BE2C (cell line): ENCODE measurements around the gene MMEL1.

ENCODE experiments used
- DNase-seq: peaks from one replicate; pipeline ENCODE4 v3.0.0-alpha.2; 2020
- H3K27me3 ChIP-seq: fragments of 250-450 bp; sonication (Bioruptor Pico); 2 replicates; pipeline ENCODE4 v1.5.1; 2020; ENCODE audit warnings: mild to moderate bottlenecking
- H3K36me3 ChIP-seq: fragments of 250-450 bp; sonication (Bioruptor Pico); 2 replicates; pipeline ENCODE4 v1.5.1; 2020; ENCODE audit warnings: mild to moderate bottlenecking
- H3K4me1 ChIP-seq: fragments of 250-450 bp; sonication (Bioruptor Pico); 2 replicates; pipeline ENCODE4 v1.5.1; 2020
- H3K4me3 ChIP-seq: 2 replicates; pipeline ENCODE4 v1.5.1; 2011; ENCODE audit warnings: low read depth, low read length
- H3K9me3 ChIP-seq: fragments of 250-450 bp; sonication (Bioruptor Pico); 2 replicates; pipeline ENCODE4 v1.5.1; 2020
- CTCF ChIP-seq: IDR thresholded peaks from 2 replicates; pipeline ENCODE4 v1.5.1; 2012; ENCODE audit warnings: mild to moderate bottlenecking, low read depth, low read length

Gene MMEL1

GRCh38 chr1:2598329-2598931 lies 34.4 kb downstream of the MMEL1 start:
- TF ChIP-seq CTCF, result no peak
- H3K36me3 ChIP-seq, result no peaks in the 10 kb centered on the region
- H3K4me3 ChIP-seq, result no peak overlapping the region
- DNase-seq, result no peak
- H3K27me3 ChIP-seq, result no peaks in the 10 kb centered on the region
- no peaks in the 10 kb centered on the region for H3K4me1 ChIP-seq
- no peaks in the 10 kb centered on the region for H3K9me3 ChIP-seq

GRCh38 chr1:2597441-2598328 lies 35.1 kb downstream of the MMEL1 start:
- H3K4me3 ChIP-seq, result no peak overlapping the region
- H3K9me3 ChIP-seq, result no peaks in the 10 kb centered on the region
- no peaks in the 10 kb centered on the region for H3K36me3 ChIP-seq
- no peak for TF ChIP-seq CTCF
- H3K4me1 ChIP-seq, result no peaks in the 10 kb centered on the region
- H3K27me3 ChIP-seq, result no peaks in the 10 kb centered on the region
- DNase-seq, result no peak

DNA sequence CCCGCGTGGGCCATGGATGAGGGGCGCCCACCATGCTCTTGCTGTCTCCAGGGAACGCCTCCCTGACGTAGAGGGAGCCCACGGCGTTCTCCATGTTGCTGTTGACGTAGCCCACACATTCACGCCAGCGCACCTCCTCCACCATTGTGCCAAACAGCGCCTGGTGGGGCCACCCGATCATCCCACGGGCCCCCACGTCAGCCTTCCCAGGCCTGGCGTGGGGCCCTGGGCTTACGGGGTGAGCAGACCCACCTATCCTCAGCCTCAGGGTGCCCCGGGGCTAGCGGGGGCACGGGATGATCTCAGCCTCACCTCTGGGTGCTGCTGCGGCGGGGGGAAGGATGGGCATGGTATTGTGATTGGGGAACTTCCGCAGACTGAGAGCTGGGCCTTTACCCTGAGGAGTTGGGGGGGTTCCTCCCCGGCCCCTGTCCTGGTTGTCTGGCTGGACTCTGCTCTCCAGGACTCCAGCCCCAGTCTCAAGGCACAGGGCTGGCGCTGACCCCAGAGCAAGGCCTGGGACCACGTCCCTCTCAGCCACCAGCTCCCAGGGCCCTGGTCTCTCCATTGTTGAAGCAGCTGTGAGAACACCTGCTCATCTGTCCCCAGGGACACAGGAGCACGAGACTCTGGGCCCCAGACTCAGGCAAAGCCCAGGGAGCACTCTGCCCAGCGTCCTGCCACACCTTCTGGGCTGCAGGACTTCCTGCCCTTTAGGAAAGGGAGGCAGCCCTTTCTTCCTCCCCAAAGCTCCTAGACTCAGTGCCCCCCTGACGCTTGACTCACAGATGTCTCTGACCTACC lies 36.1 kb downstream of the MMEL1 start:
- Histone ChIP-seq H3K27me3 (no peaks in the 10 kb centered on the region), H3K36me3 (no peaks in the 10 kb centered on the region), H3K4me1 (no peaks in the 10 kb centered on the region), H3K4me3 (no peak overlapping the region), H3K9me3 (no peaks in the 10 kb centered on the region)
- no peak for TF ChIP-seq CTCF
- no peak for DNase-seq

DNA sequence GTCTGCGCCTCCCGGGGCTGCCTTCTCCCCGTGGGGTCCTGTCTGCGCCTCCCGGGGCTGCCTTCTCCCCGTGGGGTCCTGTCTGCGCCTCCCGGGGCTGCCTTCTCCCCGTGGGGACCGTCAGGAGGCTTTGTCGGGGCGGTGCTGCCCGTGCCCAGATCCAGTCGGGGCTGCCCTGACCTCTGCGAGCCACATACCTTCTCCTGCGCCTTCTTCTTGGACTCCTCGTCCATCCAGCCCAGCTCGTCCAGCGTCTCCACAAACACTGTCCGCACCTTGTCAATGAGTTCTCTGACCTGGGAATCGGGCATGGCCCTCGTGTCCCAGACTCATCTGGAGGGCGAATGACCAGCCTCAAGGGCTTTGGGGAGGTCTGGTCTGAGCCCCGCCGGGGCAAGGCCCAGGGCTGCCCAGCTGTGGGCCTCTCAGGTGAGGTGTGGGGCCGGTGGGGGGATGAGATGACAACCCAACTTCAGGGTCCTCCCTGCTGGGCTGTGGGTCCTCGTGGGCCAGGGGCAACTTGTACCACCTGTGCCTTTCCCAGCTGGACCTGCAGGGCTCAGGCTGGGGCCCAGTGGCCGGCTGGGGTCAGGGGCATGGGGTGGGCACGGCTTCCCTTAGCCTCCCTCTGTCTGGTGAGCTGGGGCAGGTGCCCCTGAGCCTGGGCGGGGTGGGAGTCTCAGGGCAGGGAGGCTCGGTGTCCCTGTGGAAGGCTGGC lies 36.8 kb downstream of the MMEL1 start:
- Histone ChIP-seq H3K27me3 (no peaks in the 10 kb centered on the region), H3K4me1 (no peaks in the 10 kb centered on the region), H3K36me3 (no peaks in the 10 kb centered on the region), H3K4me3 (no peak overlapping the region), H3K9me3 (no peaks in the 10 kb centered on the region)
- DNase-seq, result no peak
- no peak for TF ChIP-seq CTCF

GRCh38 chr1:2595261-2595811 lies 37.5 kb downstream of the MMEL1 start:
- H3K27me3 ChIP-seq, result no peaks in the 10 kb centered on the region
- no peaks in the 10 kb centered on the region for H3K4me1 ChIP-seq
- DNase-seq, result no peak
- H3K36me3 ChIP-seq, result no peaks in the 10 kb centered on the region
- no peak overlapping the region for H3K4me3 ChIP-seq
- no peaks in the 10 kb centered on the region for H3K9me3 ChIP-seq
- TF ChIP-seq CTCF, result no peak
